NOMO-1 treated with DMSO at 0.1 percent for 48 hours (cell line): ENCODE measurements around the gene EPS8L2.

Experiments
- DNase-seq: peaks from one replicate; lab custom pipeline; 2025; ENCODE audit not compliant: unreplicated experiment; lab: John Stamatoyannopoulos, UW

The EPS8L2 gene

DNA sequence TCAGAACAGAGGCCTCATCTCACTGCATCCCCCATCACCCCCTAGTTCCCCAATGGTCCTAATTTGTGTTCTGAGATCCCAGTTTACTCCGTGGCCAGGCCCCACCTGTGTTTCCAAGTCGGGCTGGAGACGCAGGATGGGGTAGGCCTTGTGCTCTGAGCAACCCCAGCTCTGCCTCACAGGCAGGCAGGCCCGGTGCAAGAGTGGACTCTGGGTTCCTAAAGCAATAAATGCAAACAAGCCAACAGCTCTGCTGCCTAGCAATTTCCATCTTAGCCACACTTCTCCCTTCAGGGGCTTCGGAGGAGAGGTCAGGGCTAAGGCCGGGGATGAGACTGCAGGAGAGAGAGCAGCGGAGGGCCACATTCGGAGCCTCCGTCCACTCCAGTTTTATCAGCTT is 2.5 kb upstream of the EPS8L2 start:
- DNase-seq, result no peak

DNA sequence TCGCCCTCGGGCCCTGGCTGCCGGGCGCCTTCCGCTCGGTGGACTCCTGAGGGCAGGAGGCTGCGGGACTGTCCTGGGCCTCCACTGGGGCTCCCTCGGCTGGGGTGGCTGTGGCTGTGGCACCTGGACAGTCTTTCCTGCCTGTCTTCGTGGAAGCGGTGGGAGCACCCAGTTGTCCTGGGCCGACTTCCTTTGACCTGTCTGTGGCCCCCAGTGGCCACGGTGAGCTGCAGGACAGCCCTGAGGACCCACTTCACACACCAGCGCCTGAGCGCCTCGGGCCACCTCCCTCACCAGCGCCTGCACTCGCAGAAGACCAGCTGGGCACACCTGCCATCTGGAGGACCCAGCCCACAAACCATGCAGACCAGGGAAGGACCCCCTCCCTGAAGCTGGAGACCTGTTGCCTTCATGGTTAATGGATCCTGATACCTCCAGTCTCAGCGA is 1.8 kb upstream of the EPS8L2 start:
- DNase-seq, result no peak

DNA sequence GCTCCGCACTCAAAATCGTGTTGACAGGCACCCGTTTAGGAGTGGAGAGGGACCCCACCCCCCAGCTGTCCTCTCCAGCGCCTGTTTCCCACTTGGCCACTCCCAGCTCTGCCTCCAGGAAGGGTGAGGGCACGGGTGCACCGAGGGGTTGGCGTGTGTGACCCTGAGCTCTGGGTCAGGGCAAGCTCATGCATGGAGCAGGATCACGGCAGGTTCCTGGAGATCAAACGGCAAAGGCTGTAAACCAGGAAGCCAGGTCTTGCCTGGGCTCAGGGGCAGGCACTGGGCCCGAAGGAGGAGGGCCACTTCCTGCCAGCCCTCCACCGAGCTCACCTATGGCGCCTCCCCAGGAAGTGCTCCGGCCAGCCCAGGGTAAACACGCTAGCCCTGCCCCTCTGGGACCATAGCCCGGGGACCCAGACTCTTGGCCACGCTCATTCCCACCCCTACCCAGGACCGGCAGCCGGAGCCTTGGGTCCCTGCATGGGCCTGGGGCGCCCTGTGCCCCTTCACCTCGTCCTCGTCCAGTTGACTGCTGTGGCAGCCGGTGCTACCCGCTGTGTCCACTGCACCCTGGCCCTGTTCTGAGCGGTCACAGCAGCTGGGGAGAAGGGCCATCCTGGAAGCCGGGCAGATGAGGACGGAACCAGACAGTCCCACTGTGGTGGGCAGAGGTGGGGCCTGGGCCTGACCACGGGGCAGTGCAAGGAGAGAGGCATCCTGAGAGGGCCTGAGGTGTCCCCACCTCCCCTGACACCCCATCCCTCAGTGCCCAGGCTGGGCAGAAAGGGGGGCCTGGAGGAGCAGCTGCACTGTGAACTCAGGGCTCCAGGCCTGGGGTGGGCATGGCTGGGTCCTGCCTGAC is 1.0 kb upstream of the EPS8L2 start:
- DNase-seq, result no peak

DNA sequence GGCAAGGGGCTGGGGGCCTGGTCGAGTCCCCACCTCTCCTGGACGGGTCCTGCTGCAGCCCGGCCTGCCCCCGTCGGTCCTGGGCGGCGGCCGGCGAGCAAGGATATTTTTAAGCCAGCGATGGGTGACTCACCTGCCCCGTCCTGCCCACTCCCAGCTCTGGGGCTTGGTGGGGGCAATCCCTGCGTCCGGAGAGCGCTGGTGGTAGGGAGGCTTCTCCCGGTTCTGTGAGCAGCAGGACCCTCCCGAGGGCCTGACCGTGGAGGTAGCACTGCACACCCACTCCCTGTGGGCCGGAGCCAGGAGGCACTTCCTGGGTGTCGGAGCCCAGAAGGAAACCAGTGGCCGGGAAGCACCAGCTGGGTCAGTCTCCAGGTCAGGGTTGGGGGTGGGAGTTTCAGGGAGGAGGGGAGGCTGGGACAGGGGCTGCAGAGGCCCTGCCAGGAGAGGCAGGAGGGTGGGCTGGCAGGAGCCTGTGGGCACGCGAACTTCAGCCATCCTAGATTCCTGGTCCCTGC is 467 bp downstream of the EPS8L2 start:
- no peak for DNase-seq

DNA sequence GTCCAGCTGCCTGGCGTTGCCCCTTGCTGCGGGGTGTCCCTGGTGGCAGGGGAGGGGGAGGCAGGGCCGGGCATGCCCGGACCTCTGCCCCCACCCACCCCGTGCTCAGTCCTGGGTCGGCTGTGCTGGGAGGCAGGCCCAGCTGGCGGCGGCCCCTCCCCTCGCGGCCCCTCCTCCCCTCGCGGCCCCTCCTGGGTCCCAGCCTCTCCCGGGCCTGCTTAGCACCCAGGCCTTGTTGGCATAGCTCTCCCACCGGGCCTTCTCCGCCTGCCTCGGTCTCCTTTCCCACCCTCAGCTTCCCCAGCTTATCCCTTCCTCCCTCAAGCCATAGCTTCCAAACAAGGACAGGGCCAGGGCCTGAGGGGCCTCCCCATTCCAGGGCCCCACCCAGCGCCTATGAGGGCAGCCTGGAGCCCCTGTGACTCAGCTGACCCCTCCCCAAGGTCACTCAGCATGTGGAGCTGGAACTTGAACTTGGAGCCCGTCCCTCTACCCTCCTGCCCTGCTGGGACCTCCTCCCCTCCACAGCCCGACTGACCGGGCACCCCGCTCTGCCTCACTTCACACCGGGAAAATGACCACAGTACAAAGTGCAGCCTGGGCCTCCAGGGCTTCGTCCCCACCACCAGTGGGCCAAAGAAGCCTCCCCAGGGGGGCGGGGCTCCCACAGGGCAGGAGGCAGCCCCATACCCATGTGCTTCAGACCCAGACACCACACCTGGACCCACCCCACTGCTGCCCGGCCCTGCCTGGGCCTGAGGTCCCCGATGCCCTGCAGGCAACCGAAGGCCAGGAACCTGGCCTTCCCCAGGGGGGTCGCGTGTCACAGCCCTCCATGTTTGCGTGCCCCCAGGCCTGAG is 1.2 kb downstream of the EPS8L2 start:
- DNase-seq, result no peak

DNA sequence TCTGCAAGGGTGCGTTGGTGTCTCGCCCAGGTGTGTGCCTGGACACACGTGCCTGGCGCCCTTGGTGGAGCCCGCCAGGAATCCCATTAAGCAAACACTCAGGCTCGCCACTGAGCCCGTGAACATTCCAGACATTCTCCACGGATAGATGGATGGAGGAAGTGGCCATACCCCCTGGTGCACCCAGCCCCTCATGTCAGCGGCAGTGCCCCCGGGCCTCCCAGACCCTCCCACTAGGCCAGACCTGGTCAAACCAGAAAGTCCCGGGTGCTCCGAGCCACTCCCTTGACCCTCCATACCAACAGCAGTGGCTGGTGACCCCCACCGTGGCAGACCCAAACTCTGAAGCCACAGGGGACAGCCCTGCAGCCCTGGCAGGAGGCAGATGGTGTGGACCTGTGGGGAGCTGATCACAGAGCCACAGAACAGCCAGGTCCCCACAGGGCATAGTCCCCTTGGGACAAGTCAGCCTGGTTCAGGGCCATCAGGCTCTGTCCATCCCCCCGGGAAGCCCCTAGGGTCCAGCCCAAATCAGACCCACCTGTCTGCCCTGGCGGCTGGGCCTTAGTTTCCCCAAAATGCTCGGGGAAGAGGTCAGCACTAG is 1.9 kb downstream of the EPS8L2 start:
- no peak for DNase-seq

DNA sequence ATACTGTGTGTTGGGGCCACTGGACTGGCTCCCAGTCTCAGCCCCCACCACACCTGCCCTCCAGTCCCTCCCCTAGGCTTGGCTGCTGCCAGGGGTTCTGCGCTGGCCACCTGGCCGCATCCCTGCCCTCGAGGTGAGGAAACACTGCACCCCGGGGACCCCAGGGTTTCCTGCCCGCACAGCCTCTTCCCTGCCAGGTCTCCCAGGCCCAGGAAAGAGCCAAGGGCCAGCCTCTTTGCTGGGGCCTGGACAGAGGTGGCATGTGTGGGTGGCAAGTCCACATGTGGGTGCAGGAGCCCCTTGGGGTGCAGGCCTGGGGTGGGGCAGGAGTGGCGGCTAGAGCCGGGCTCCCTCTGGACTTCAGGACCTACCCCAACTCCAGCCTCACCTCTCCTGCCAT is 2.5 kb downstream of the EPS8L2 start:
- no peak for DNase-seq

DNA sequence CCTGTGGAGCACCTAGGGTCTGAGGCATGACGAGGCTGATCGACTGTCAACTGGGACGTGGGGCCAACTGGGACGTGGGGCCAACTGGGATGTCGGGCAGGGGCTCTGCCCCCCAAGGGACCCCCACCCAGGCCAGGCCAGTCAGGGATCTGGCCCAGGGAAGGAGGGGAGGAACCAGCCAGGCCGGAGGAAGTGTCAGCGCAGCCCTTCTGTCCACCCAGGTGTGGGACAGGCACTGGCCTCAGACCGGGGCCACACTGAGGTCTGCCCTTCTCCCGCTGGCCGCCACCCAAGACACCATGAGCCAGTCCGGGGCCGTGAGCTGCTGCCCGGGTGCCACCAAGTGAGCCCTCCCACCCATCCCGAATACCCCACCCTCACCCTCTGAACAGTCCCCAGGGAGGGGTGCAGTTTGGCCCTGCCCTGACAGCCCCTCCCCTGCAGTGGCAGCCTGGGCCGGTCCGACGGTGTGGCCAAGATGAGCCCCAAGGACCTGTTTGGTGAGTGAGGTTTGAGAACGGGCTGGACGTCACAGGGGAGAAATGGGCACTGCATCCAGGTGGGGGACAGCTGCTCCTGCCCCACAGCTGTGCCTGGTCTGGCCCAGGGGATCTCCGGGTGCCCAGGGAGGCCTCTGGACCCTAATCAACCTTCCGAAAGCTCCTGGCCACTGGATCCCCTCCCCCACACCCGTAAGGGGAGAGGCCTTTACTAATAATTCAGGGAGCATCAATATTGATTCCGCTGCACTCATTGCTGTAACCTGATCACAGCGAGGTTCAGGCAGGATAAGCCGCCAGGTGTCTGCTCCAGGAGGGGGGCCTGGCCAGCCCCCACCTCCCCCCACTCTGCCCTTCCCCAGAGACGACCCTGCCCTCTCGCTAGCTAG is 3.3 kb downstream of the EPS8L2 start:
- DNase-seq, result no peak

DNA sequence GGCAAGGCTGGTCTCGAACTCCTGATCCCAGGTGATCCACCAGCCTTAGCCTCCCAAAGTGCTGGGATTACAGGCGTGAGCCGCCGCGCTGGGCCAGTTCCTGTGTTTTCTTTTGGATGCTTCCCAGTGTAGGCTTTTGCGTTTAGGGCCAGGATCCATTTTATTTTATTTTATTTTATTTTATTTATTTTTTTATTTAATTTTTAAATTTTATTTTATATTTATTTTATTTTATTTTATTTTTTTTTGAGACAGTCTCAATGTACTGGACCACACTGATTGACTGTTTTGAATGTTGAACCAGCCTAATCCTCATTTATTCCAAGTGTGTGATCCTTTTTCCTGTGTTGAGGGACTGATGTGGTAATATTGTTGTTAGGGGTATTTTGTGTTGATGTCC is 8.4 kb downstream of the EPS8L2 start:
- no peak for DNase-seq

DNA sequence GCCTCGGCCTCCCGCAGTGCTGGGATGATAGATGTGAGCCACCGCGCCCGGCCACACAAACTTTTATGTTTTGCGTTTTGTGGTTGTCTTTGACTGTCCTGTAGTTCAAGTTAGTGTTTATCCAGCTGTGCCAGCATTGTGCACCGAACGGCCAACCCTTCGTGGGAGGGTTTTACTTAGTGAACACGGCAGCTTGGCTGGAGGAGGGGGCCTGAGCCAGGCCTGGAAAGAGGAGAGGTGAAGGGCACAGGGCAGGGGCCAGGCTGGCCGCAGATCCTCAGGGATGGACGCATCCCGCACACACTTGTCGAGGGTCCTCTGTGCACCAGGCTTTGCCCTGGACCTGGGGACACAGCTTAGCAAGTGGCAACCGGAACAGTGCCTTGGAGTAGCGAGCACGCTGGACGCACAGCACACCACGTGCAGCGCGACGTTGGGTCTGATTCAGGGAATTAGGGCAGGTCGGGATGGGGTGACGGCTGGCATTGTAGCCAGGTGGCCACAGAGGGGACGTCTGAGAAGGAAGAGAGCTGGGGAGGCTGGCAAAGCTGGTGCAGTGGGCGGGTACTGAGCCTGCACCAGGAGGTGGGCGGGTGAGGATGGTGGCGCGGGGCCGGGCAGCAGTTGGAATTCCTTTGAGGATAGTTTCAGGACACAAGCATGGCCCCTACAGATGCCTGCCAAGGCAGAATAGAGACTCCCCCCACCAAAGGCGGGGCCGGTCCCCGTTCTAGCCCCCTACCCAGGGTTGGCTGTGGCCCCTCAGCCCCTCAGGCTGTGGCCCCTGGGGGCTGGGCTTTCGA is 13.4 kb downstream of the EPS8L2 start:
- no peak for DNase-seq

DNA sequence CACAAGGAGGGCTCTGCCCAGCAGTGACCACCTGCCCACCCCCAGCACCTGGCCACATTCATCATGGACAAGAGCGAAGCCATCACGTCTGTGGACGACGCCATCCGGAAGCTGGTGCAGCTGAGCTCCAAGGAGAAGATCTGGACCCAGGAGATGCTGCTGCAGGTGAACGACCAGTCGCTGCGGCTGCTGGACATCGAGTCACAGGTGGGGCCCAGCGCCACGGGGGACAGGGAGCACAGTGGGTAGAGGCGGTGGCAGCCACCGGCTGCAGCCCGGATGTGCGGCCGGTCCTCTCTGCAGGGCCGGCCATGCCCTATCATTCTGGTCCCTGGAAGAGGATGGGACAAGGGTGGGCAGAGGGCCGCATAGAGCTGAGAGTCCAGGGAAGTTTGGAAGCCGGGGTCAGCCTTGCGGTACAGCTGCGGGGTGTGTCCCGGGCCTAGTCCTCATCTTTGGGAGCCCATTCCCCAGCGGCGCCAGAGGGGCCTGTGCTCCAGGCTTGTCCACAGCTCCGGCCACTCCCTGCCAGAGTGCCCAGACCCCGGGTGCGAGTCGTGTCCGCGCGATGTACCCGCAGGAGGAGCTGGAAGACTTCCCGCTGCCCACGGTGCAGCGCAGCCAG is 14.1 kb downstream of the EPS8L2 start:
- no peak for DNase-seq

DNA sequence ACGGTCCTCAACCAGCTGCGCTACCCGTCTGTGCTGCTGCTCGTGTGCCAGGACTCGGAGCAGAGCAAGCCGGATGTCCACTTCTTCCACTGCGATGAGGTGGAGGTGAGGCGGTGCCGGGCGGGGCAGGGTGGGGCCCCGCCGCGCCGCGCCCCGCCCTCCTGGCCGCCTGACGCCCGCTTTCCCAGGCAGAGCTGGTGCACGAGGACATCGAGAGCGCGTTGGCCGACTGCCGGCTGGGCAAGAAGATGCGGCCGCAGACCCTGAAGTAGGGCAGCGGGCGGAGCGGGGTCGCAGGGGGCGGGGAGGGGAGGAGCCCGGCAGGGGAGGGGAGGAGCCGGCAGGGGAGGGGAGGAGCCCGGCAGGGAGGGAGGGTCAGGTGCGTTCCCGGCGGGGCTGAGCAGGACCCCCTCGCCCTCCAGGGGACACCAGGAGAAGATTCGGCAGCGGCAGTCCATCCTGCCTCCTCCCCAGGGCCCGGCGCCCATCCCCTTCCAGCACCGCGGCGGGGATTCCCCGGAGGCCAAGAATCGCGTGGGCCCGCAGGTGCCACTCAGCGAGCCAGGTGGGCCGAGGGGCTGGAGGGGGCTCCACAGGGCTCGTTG is 14.7 kb downstream of the EPS8L2 start:
- DNase-seq, result no peak

DNA sequence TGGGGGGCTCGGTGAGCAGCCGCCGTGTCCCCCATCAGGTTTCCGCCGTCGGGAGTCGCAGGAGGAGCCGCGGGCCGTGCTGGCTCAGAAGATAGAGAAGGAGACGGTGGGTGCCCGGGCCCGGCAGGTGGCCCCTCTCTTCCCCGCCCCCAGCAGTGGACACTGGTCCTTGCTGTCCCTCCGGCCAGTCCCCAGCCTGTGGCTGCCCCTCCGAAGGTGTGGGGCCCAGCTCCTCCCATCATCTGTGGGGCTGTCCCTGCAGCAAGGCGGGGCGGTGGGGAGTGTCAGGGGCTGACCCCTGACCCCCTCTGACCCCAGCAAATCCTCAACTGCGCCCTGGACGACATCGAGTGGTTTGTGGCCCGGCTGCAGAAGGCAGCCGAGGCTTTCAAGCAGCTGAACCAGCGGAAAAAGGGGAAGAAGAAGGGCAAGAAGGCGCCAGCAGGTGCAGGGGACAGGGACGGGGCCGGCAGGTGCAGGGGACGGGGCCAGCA is 15.3 kb downstream of the EPS8L2 start:
- DNase-seq, result no peak

DNA sequence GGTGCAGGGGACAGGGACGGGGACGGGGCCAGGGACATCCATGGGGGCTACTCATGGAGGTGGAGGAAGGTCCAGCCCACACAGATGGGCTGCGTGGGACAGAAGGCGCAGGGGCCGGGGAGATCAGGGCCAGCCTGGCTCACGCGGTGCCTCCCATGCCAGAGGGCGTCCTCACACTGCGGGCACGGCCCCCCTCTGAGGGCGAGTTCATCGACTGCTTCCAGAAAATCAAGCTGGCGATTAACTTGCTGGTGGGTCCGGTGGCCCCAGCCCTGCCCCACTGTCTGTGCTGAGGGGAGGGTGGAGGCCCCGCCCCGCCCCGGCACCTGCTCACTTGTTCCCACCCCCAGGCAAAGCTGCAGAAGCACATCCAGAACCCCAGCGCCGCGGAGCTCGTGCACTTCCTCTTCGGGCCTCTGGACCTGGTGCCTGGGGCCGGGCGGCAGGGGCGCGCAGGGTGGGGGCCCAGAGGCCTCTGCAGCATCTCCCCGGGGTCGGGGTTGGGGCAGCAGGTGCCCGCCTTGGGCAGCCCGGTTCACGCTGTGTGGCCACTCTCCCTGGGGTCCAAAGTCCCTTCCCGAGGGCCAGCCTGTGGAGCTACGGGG is 15.8 kb downstream of the EPS8L2 start:
- DNase-seq, result peak; percentile 64

DNA sequence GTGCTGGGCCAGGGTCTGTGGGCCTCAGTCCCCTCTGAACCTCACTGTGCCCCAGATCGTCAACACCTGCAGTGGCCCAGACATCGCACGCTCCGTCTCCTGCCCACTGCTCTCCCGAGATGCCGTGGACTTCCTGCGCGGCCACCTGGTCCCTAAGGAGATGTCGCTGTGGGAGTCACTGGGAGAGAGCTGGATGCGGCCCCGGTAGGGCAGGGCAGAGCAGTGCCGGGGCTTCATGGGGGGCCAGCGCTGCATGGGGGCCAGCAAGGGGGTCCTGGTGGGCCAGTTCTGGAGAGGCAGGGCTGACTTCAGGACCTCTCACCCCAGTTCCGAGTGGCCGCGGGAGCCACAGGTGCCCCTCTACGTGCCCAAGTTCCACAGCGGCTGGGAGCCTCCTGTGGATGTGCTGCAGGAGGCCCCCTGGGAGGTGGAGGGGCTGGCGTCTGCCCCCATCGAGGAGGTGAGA is 16.3 kb downstream of the EPS8L2 start:
- DNase-seq, result no peak

DNA sequence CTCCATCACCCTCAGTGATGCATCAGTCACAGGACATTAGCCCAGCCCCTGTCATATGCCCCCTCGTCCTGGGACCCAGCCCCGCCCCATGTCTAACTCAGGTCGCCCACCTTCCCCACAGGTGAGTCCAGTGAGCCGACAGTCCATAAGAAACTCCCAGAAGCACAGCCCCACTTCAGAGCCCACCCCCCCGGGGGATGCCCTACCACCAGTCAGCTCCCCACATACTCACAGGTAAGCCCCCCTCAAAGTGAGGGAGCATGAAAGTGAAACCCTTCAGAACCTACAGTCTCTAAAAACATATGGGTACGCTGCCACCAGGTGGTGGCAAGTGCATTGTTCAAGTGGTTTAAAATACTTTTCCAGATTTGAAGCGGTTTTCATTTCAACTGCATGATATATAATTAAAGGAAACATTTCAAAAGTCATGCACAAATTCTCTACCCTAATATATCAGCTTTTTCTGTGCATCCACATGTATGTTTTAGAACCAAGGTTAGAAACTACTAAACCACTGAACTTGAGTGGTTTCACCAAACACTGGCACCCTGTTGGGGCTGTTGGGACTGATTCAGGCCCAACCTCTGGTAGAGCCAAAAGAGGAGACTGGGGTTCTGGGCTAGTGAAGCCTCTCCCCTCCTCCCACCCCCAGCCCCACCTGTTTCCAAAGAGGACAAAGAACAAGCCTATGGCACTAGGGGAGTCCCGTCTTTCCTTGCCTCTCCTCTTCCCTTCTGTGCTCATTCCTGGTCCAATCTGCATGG is 17.3 kb downstream of the EPS8L2 start:
- DNase-seq, result peak; percentile 66

DNA sequence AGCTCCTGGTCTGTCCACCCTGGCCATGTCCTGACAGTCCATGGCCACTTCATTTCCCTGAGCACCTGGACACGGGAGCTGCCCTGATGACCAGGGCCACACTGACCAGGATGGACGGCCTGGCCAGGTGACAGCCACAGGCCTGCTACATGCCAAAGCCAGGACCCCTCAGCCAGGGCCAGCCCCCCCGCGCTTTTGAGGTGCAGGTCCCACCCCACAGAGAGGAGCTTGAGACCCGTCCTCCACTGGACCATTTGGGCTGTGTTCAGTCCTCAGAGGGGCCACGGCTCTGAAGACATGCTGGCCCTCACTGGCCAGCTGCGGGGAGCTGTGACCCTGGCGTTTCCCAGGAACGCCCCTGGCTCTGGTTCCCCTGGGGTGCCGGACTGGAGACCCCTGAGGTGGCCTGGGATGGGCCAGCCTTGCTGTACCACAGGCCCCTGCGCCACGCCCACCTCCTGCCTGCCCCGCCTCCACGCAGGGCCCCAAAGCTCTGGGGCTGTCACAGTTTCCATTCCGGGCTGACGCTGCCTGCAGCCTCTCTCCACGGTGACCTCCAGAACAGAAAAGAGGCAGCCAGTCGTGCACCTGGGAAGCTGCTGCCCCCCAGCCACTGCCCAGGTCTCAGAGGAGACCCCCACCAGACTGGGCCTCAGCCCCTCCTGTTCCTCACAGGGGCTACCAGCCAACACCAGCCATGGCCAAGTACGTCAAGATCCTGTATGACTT is 18.2 kb downstream of the EPS8L2 start:
- no peak for DNase-seq
